K562 (cell line): ENCODE measurements around the gene SBK3. TPM values are rescaled to one million over a fixed set of nuclear protein-coding genes. Genes with fewer than 3 reads are reported as not detected.

Experiments used
- ATAC-seq: fragments of 200-7000 bp; cut with Tn5 transposase; 3 replicates; pipeline ENCODE4 v1.9.1; 2020; ENCODE audit warnings: moderate library complexity
- BruUV-seq: library from RNA; stranded (reverse); fragments of 400-500 nt; replicated peaks from 2 replicates; lab custom pipeline; 2021; lab: Mats Ljungman, UMichigan
- CTCF ChIA-PET: fragments of 300-600 bp; formaldehyde crosslinking; extraction: SDS; loops from one replicate; lab custom pipeline; 2021; ENCODE audit warnings: low intra/inter-chr PET ratio; lab: Yijun Ruan, JAX
- POLR2A ChIA-PET: fragments of 300-600, 350-650 bp; sonication (Branson Sonifier 250); formaldehyde crosslinking; extraction: SDS; loops from one replicate; lab custom pipeline; 2021; ENCODE audit warnings: antibody characterized with exemption, inconsistent platforms; lab: Yijun Ruan, JAX
- DNase-seq, 4 experiments: peaks; one replicate each; pipeline versions ENCODE4 v3.0.0 to v3.0.0-alpha.2; 2011 to 2018; ENCODE audit warnings: low spot score in 3 of 4, mixed read lengths in 3 of 4; ENCODE audit errors: extremely low read depth in 1 of 4
- FAIRE-seq: peaks from 2 replicates; lab custom pipeline; 2011; peaks lifted over from hg19 to GRCh38; lab: Jason Lieb, UNC
- H2AFZ ChIP-seq: 2 replicates; pipeline ENCODE4 v1.6.0; 2011; ENCODE audit warnings: low read depth, low read length, control low read depth, inconsistent platforms
- H3K27ac ChIP-seq: fragments of 200-600 bp; 3 replicates; pipeline ENCODE4 v1.8.0; 2011; ENCODE audit warnings: low read depth, mild to moderate bottlenecking, control low read depth, inconsistent platforms, low read length, moderate library complexity, mixed read lengths; ENCODE audit errors: extremely low read depth
- H3K27me3 ChIP-seq, 2 experiments: fragments of 300-600 bp in 1 of 2; 2 replicates in 1 of 2; 3 replicates in 1 of 2; pipeline versions ENCODE4 v1.6.0 to v1.8.0; 2011; ENCODE audit warnings: inconsistent platforms in 2 of 2, low read length in 2 of 2, mild to moderate bottlenecking in 1 of 2, mixed read lengths in 1 of 2, moderate library complexity in 1 of 2; ENCODE audit not compliant: control insufficient read depth in 2 of 2, insufficient read depth in 2 of 2
- H3K36me3 ChIP-seq: fragments of 300-600 bp; 3 replicates; pipeline ENCODE4 v1.8.0; 2011; ENCODE audit warnings: mild to moderate bottlenecking, low read length, inconsistent platforms; ENCODE audit not compliant: control insufficient read depth, insufficient read depth
- H3K4me1 ChIP-seq, 2 experiments: fragments of 200-600 bp in 1 of 2; replicated peaks in 1 of 2; 2 replicates in 1 of 2; 3 replicates in 1 of 2; pipeline versions ENCODE4 v1.5.1 to v1.8.0; 2011; ENCODE audit warnings: inconsistent platforms in 2 of 2, low read length in 2 of 2, mild to moderate bottlenecking in 1 of 2, mixed read lengths in 1 of 2, moderate library complexity in 1 of 2; ENCODE audit not compliant: control insufficient read depth in 2 of 2, insufficient read depth in 2 of 2
- H3K4me2 ChIP-seq: 2 replicates; pipeline ENCODE4 v1.6.1; 2011; ENCODE audit warnings: low read length, control low read depth, inconsistent platforms, mixed read lengths; ENCODE audit not compliant: insufficient read depth
- H3K4me3 ChIP-seq: fragments of 200-600 bp; sonication (generic), shearing (Covaris generic); 2 replicates; pipeline ENCODE4 v1.5.1; 2016; ENCODE audit warnings: control low read depth, inconsistent platforms
- H3K79me2 ChIP-seq: fragments of 200-600 bp; 3 replicates; pipeline ENCODE4 v1.8.0; 2011; ENCODE audit warnings: low read length, inconsistent platforms; ENCODE audit not compliant: control insufficient read depth, insufficient read depth
- H3K9ac ChIP-seq, 2 experiments: 2 replicates each; pipeline versions ENCODE4 v1.6.0 to v1.6.1; 2011; ENCODE audit warnings: low read depth in 2 of 2, low read length in 2 of 2, control low read depth in 1 of 2, inconsistent platforms in 1 of 2, mild to moderate bottlenecking in 1 of 2, mixed read lengths in 1 of 2; ENCODE audit not compliant: insufficient read depth in 1 of 2
- H3K9me1 ChIP-seq: one replicate; pipeline ENCODE4 v1.6.0; 2011; ENCODE audit warnings: inconsistent platforms, mild to moderate bottlenecking, low read length, moderate library complexity; ENCODE audit not compliant: control insufficient read depth, insufficient read depth
- H3K9me3 ChIP-seq: replicated peaks from 2 replicates; pipeline ENCODE4 v1.5.1; 2011; ENCODE audit warnings: low read depth, low read length, inconsistent platforms; ENCODE audit not compliant: control insufficient read depth, insufficient read depth
- H4K20me1 ChIP-seq: replicated peaks from 2 replicates; pipeline ENCODE4 v1.6.1; 2011; ENCODE audit warnings: low read length, inconsistent platforms, mixed read lengths; ENCODE audit not compliant: control insufficient read depth, insufficient read depth
- ADNP ChIP-seq: fragments of 200-800 bp; sonication (Bioruptor generic); IDR thresholded peaks from 2 replicates; pipeline ENCODE4 v1.6.1; 2016; ENCODE audit warnings: missing genetic modification characterization, missing compliant biosample characterization
- ASH1L ChIP-seq: fragments of 450-650 bp; IDR thresholded peaks from 2 replicates; pipeline ENCODE4 v1.6.1; 2018; ENCODE audit warnings: borderline replicate concordance, mild to moderate bottlenecking, low read depth; ENCODE audit not compliant: partially characterized antibody
- ELF1 ChIP-seq: fragments of 200-800 bp; sonication (Bioruptor generic); IDR thresholded peaks from 2 replicates; pipeline ENCODE4 v1.6.1; 2016; ENCODE audit warnings: missing genetic modification characterization, missing compliant biosample characterization
- FOXA3 ChIP-seq, 2 experiments: fragments of 450-650 bp in 1 of 2; sonication (generic) in 1 of 2; formaldehyde crosslinking; IDR thresholded peaks in 1 of 2; conservative IDR thresholded peaks in 1 of 2; 2 replicates each; pipeline versions ENCODE4 v1.4.0 to v1.8.0; 2020 to 2022; ENCODE audit warnings: mild to moderate bottlenecking in 2 of 2, missing genetic modification reagents in 1 of 2
- HDAC2 ChIP-seq: fragments of 450-650 bp; IDR thresholded peaks from 2 replicates; pipeline ENCODE4 v1.6.1; 2016; ENCODE audit warnings: mild to moderate bottlenecking
- MEIS2 ChIP-seq: fragments of 450-650 bp; IDR thresholded peaks from 2 replicates; pipeline ENCODE4 v1.6.1; 2014; ENCODE audit warnings: mild to moderate bottlenecking; ENCODE audit not compliant: partially characterized antibody
- MIER1 ChIP-seq: fragments of 450-650 bp; IDR thresholded peaks from 2 replicates; pipeline ENCODE4 v1.6.1; 2016; ENCODE audit warnings: antibody characterized with exemption, mild to moderate bottlenecking, low read depth
- NR1H2 ChIP-seq: sonication (generic); formaldehyde crosslinking; IDR thresholded peaks from 2 replicates; pipeline ENCODE4 v1.4.0; 2020; ENCODE audit warnings: mild to moderate bottlenecking, missing genetic modification reagents
- PPARD ChIP-seq: fragments of 250-450 bp; sonication (Bioruptor Pico); IDR thresholded peaks from 2 replicates; pipeline ENCODE4 v1.8.0; 2022; ENCODE audit warnings: inconsistent platforms, mild to moderate bottlenecking, moderate library complexity
- RBM25 ChIP-seq: fragments of 200-400 bp; formaldehyde crosslinking; IDR thresholded peaks from 2 replicates; pipeline ENCODE4 v1.6.1; 2018; ENCODE audit warnings: low read length, low read depth, moderate library complexity; ENCODE audit not compliant: severe bottlenecking
- SMC3 ChIP-seq: conservative IDR thresholded peaks from 2 replicates; pipeline ENCODE4 v1.6.1; 2011; ENCODE audit warnings: low read depth, low read length, improper control_type of control experiment; ENCODE audit not compliant: insufficient read depth
- SRSF1 ChIP-seq: fragments of 200-400 bp; formaldehyde crosslinking; IDR thresholded peaks from 2 replicates; pipeline ENCODE4 v1.6.1; 2017; ENCODE audit warnings: mild to moderate bottlenecking, low read depth, low read length, moderate library complexity
- TAF1 ChIP-seq: IDR thresholded peaks from 2 replicates; pipeline ENCODE4 v1.6.1; 2011; ENCODE audit warnings: mild to moderate bottlenecking, low read length, moderate library complexity; ENCODE audit not compliant: insufficient read depth, control insufficient read depth, severe bottlenecking; ENCODE audit errors: extremely low read depth
- ZFX ChIP-seq: sonication (generic); formaldehyde crosslinking; IDR thresholded peaks from 2 replicates; pipeline ENCODE4 v1.8.0; 2022; ENCODE audit warnings: mild to moderate bottlenecking, missing genetic modification reagents, moderate library complexity
- ZKSCAN1 ChIP-seq: fragments of 150-350 bp; IDR thresholded peaks from 2 replicates; pipeline ENCODE4 v1.6.1; 2016; ENCODE audit warnings: low read depth, low read length
- ZNF232 ChIP-seq: sonication (generic); formaldehyde crosslinking; IDR thresholded peaks from 2 replicates; pipeline ENCODE4 v1.8.0; 2022; ENCODE audit warnings: mild to moderate bottlenecking, missing genetic modification reagents
- ZNF609 ChIP-seq: sonication (generic); formaldehyde crosslinking; IDR thresholded peaks from 2 replicates; pipeline ENCODE4 v1.8.1; 2023; ENCODE audit warnings: missing genetic modification reagents, mild to moderate bottlenecking, borderline replicate concordance
- WGBS: fragments of 100-300 bp; shearing (Covaris generic); methylation state at CpG from one replicate; pipeline ENCODE4 v1.1.6; 2016; ENCODE audit warnings: low coverage, mixed read lengths; ENCODE audit not compliant: insufficient coverage; ENCODE audit errors: missing lambda C conversion rate; 5-methylcytosine and 5-hydroxymethylcytosine counted together
- in situ Hi-C: fragments of 300-500 bp; cut with MboI; formaldehyde crosslinking; loops from 4 replicates; pipeline ENCODE4 v1.15.0; 2018; ENCODE audit warnings: inconsistent platforms, mixed read lengths
- intact Hi-C: fragments of 100-400 bp; cut with micrococcal nuclease; formaldehyde crosslinking; loops from 2 replicates; pipeline ENCODE4 v1.14.2; 2022
- polyA plus RNA-seq, 8 experiments: library from polyadenylated mRNA; depleted of rRNA in 4 of 8; stranded (reverse) in 5 of 8; unstranded in 3 of 8; fragments of >200 nt; fragmentation: Nextera tagmentation in 2 of 8; fragmentation: Illumina TruSeq in 1 of 8; extraction: Ambion mirVana in 2 of 8; extraction: Trizol in 1 of 8; gene quantifications; 2 replicates each; pipeline versions ENCODE4 v1.2.1 to v1.2.3, GENCODE V29; 2011 to 2014; ENCODE audit warnings: inconsistent platforms in 1 of 8, missing spikeins in 1 of 8
- total RNA-seq, 7 experiments: library from RNA; depleted of rRNA in 6 of 7; stranded (reverse); fragments of >200 nt in 6 of 7; fragmentation: Illumina TruSeq in 2 of 7; extraction: Trizol in 2 of 7; gene quantifications; 2 replicates each; pipeline versions ENCODE4 v1.2.1 to v1.2.3, GENCODE V29; 2011 to 2021; ENCODE audit warnings: low replicate concordance in 1 of 7

The SBK3 gene
- total and polyA plus RNA-seq, 9 of the 15 experiments (the other 6 are each of a cell fraction or from before 2014, with no cell fraction given): 0.11 to 0.43 (median 0.13) TPM; not detected in 6

- peak; percentile 94 for FAIRE-seq
- no peaks in the 10 kb centered on the region for H3K9me3 ChIP-seq
- peaks cover 12% of the 10 kb centered on the region for H3K79me2 ChIP-seq
- peaks cover 9 to 35% of the 10 kb centered on the region in 2 experiments; a peak in 3 of 5 replicates for H3K4me1 ChIP-seq
- H3K27ac ChIP-seq: peak overlapping the region; percentile 17; the same call in 1 of the 3 replicates
- no TSS peak for BruUV-seq
- H3K4me2 ChIP-seq: peak overlapping the region; percentile 83
- 23% methylated on average over 12 of the region's 12 CpGs for WGBS
- H4K20me1 ChIP-seq: no peaks in the 10 kb centered on the region
- H2AFZ ChIP-seq: peak overlapping the region; percentile 89
- in situ Hi-C loops (no loop called here), intact Hi-C loops (no loop called here)
- POLR2A ChIA-PET: interaction anchor here (0.6 to 1.9 kb wide), 4 partner anchors 18 to 96 kb away, joined by 3 to 9 read pairs (median 4); partner anchors contain the start of gene FIZ1
- H3K36me3 ChIP-seq: peaks cover 12% of the 10 kb centered on the region; the same call in 2 of the 3 replicates
- ATAC-seq: peak; percentile 44
- peak overlapping the region; percentile 47 to 88; a peak in 3 of 4 replicates for H3K9ac ChIP-seq
- CTCF ChIA-PET: no interaction called here
- H3K4me3 ChIP-seq: peak overlapping the region; percentile 85
- H3K27me3 ChIP-seq: peaks cover 8 to 12% of the 10 kb centered on the region in 2 experiments; a peak in 4 of 5 replicates
- H3K9me1 ChIP-seq: no peaks in the 10 kb centered on the region
- peak; percentile 37 to 68 (median 58) for DNase-seq
- TF ChIP-seq ZFX (CRISPR knock-in tag) (peak; percentile 17; the same call in 1 of the 2 replicates), ZNF609 (0 out of 2 replicates have a peak, but pooled peaks have one; percentile 38), MIER1 (peak; percentile 96), SMC3 (no peak), FOXA3 (CRISPR knock-in tag; conservative IDR thresholded peaks at IDR 0.05 in 1 of 2, IDR thresholded peaks at IDR 0.05 in 1 of 2) (peak in 1 of 2 experiments; percentile 55; a peak in 1 of 4 replicates), HDAC2 (peak; percentile 71; the same call in 1 of the 2 replicates), ELF1 (tag) (peak; percentile 7), SRSF1 (no peak), ZNF232 (CRISPR knock-in tag) (peak; percentile 89; the same call in 1 of the 2 replicates), ASH1L (no peak), ADNP (tag) (peak; percentile 89), ZKSCAN1 (peak; percentile 100), RBM25 (peak; percentile 86), TAF1 (no peak), MEIS2 (peak; percentile 21), NR1H2 (CRISPR knock-in tag) (0 out of 2 replicates have a peak, but pooled peaks have one; percentile 31), PPARD (no peak)
Measured at GRCh38 chr19:55581145-55581822, 35.9 kb upstream of the SBK3 start.
